HEK293T (cell line): ENCODE data around the gene ABCC6.
"Not testable (repeated sequence)": the region's sequence is repeated elsewhere in the genome, so short reads cannot be mapped to it uniquely, and the experiment has no call there.

Experiments
- ARNT ChIP-seq: fragments of 450-650 bp; IDR thresholded peaks from 2 replicates; pipeline ENCODE4 v1.6.1; 2017; ENCODE audit warnings: mild to moderate bottlenecking
- BHLHE40 ChIP-seq: fragments of 450-650 bp; IDR thresholded peaks from 2 replicates; pipeline ENCODE4 v1.6.1; 2016; ENCODE audit warnings: mild to moderate bottlenecking, moderate library complexity, borderline replicate concordance
- FOXM1 ChIP-seq: fragments of 450-650 bp; IDR thresholded peaks from 2 replicates; pipeline ENCODE4 v1.6.1; 2017; ENCODE audit warnings: mild to moderate bottlenecking, borderline replicate concordance
- LEF1 ChIP-seq: fragments of 450-650 bp; IDR thresholded peaks from 2 replicates; pipeline ENCODE4 v1.6.1; 2017; ENCODE audit warnings: mild to moderate bottlenecking, borderline replicate concordance
- PKNOX1 ChIP-seq: fragments of 450-650 bp; IDR thresholded peaks from 2 replicates; pipeline ENCODE4 v1.6.1; 2016
- SP1 ChIP-seq: fragments of 450-650 bp; IDR thresholded peaks from 2 replicates; pipeline ENCODE4 v1.6.1; 2017
- SUZ12 ChIP-seq: fragments of 450-650 bp; IDR thresholded peaks from 2 replicates; pipeline ENCODE4 v1.6.1; 2016; ENCODE audit warnings: mild to moderate bottlenecking
- TARDBP ChIP-seq: fragments of 450-650 bp; IDR thresholded peaks from 2 replicates; pipeline ENCODE4 v1.6.1; 2016

DNA sequence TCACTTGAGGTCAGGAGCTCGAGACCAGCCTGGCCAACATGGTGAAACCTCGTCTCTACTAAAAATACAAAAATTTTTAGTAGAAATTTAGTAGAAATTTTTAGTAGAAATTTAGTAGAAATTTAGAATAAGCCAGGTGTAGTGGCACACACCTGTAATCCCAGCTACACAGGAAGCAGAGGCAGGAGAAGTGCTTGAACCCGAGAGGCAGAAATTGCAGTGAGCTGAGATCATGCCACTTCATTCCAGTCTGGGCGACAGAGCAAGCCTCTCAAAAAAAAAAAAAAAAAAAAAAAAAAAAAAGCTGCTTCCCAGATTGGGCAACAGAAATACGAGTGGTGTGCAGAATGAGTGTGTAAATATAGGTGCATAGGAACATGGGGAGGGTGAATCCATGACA is 4.5 kb downstream of the ABCC6 start:
- TF ChIP-seq LEF1, SUZ12, TARDBP, SP1, BHLHE40, ARNT, FOXM1, PKNOX1: not testable (repeated sequence)
